Brain microvascular endothelial cell (primary cell): ENCODE data around the gene PGAP3.
"Not testable (repeated sequence)": the region's sequence is repeated elsewhere in the genome, so short reads cannot be mapped to it uniquely, and the experiment has no call there.

Source experiments
- DNase-seq: peaks from one replicate; pipeline ENCODE4 v3.0.0-alpha.2; 2020
- H3K27ac ChIP-seq: fragments of 250-450 bp; sonication (Bioruptor Pico); 2 replicates; pipeline ENCODE4 v1.5.1; 2020; ENCODE audit warnings: mild to moderate bottlenecking, moderate library complexity
- H3K27me3 ChIP-seq: fragments of 250-450 bp; sonication (Bioruptor Pico); replicated peaks from 2 replicates; pipeline ENCODE4 v1.5.1; 2020; ENCODE audit warnings: mild to moderate bottlenecking
- H3K36me3 ChIP-seq: fragments of 250-450 bp; sonication (Bioruptor Pico); replicated peaks from 2 replicates; pipeline ENCODE4 v1.5.1; 2020; ENCODE audit warnings: mild to moderate bottlenecking
- H3K4me3 ChIP-seq: 2 replicates; pipeline ENCODE4 v1.5.1; 2011; ENCODE audit warnings: low read depth, mild to moderate bottlenecking, control low read depth, low read length, moderate library complexity
- CTCF ChIP-seq: IDR thresholded peaks from 2 replicates; pipeline ENCODE4 v1.5.1; 2011; ENCODE audit warnings: low read depth, mild to moderate bottlenecking, moderate library complexity, low read length, control low read depth, inconsistent platforms; ENCODE audit errors: missing control alignments
- in situ Hi-C: cut with HindIII; loops from 2 replicates; pipeline ENCODE4 v1.10.0; 2017; ENCODE audit warnings: low sequenced_read_pairs, low pct_ligation_motif_present

PGAP3 gene

GRCh38 chr17:39716073-39716818, 28.4 kb upstream of the PGAP3 start:
- H3K36me3 ChIP-seq = peaks cover 22% of the 10 kb centered on the region
- no peak for DNase-seq
- no peak for TF ChIP-seq CTCF
- H3K27me3 ChIP-seq = no peaks in the 10 kb centered on the region
- H3K4me3 ChIP-seq = no peak overlapping the region
- in situ Hi-C loops = no loop called here
- no peak overlapping the region for H3K27ac ChIP-seq

- no peak for TF ChIP-seq CTCF
- Histone ChIP-seq H3K36me3 (peaks cover 24% of the 10 kb centered on the region), H3K4me3 (no peak overlapping the region), H3K27ac (no peak overlapping the region), H3K27me3 (no peaks in the 10 kb centered on the region)
- in situ Hi-C loops = no loop called here
- no peak for DNase-seq
Measured at GRCh38 chr17:39715375-39716072, 27.7 kb upstream of the PGAP3 start.

GRCh38 chr17:39714234-39714633, 26.4 kb upstream of the PGAP3 start:
- Histone ChIP-seq H3K36me3 (peaks cover 30% of the 10 kb centered on the region), H3K27ac (no peak overlapping the region), H3K27me3 (no peaks in the 10 kb centered on the region), H3K4me3 (no peak overlapping the region)
- DNase-seq = no peak
- no peak for TF ChIP-seq CTCF
- in situ Hi-C loops = no loop called here

GRCh38 chr17:39711851-39712250, 24.0 kb upstream of the PGAP3 start:
- in situ Hi-C loops = no loop called here
- DNase-seq = no peak
- TF ChIP-seq CTCF = no peak
- Histone ChIP-seq H3K27me3 (no peaks in the 10 kb centered on the region), H3K36me3 (peaks cover 41% of the 10 kb centered on the region), H3K27ac (no peak overlapping the region), H3K4me3 (no peak overlapping the region)

- in situ Hi-C loops, H3K27ac ChIP-seq, DNase-seq, H3K27me3 ChIP-seq, H3K4me3 ChIP-seq: not testable (repeated sequence)
- H3K36me3 ChIP-seq = peaks cover 41% of the 10 kb centered on the region
Measured at GRCh38 chr17:39711071-39711470, 23.2 kb upstream of the PGAP3 start.

- Histone ChIP-seq H3K27me3 (no peaks in the 10 kb centered on the region), H3K27ac (no peak overlapping the region), H3K4me3 (no peak overlapping the region), H3K36me3 (peaks cover 33% of the 10 kb centered on the region)
- no peak for DNase-seq
- in situ Hi-C loops = no loop called here
- TF ChIP-seq CTCF = no peak
Measured at GRCh38 chr17:39709998-39710964, 22.4 kb upstream of the PGAP3 start.
